GM20000 (cell line): ENCODE data around the gene EPHB3.

Source experiments
- DNase-seq: peaks from one replicate; pipeline ENCODE4 v3.0.0; 2012; ENCODE audit warnings: low spot score
- CTCF ChIP-seq: IDR thresholded peaks from 2 replicates; pipeline ENCODE4 v1.5.1; 2012; ENCODE audit warnings: mild to moderate bottlenecking, control low read depth; ENCODE audit errors: extremely low read depth, missing control alignments

The EPHB3 gene

GRCh38 chr3:184596886-184597575, 35.4 kb downstream of the EPHB3 start:
- no peak for TF ChIP-seq CTCF
- no peak for DNase-seq

GRCh38 chr3:184597829-184598573, 36.4 kb downstream of the EPHB3 start:
- TF ChIP-seq CTCF, result no peak
- DNase-seq, result no peak

GRCh38 chr3:184598574-184598927, 37.0 kb downstream of the EPHB3 start:
- DNase-seq, result no peak
- no peak for TF ChIP-seq CTCF

GRCh38 chr3:184599143-184599542, 37.6 kb downstream of the EPHB3 start:
- TF ChIP-seq CTCF, result no peak
- no peak for DNase-seq

- no peak for DNase-seq
- no peak for TF ChIP-seq CTCF
These were observed 39.2 kb downstream of the EPHB3 start for GRCh38 chr3:184600685-184601377.

- no peak for TF ChIP-seq CTCF
- no peak for DNase-seq
These were observed 40.2 kb downstream of the EPHB3 start for GRCh38 chr3:184601576-184602371.
